Measurements from ENCODE around the gene INCA1.
A peak's percentile ranks its signal among the peaks of the same experiment; 100 is the strongest.

Gene INCA1

GRCh38 chr17:4948931-4949320 is 48.4 kb downstream of the INCA1 start:
- peak; percentile 95 for DNase-seq (ENCODE audit: low spot score)

- DNase-seq (ENCODE audit: low spot score): peak; percentile 91
Measured at GRCh38 chr17:4948166-4948930, 49.0 kb downstream of the INCA1 start, which contains the start of gene PFN1. PFN1 (minus strand) TSS chr17:4948530; CDS start chr17:4948394, 136 bp downstream.

GRCh38 chr17:4947411-4948165 is 49.7 kb downstream of the INCA1 start:
- peak; percentile 40 for DNase-seq (ENCODE audit: low spot score)

- DNase-seq (ENCODE audit: low spot score): no peak
Measured at GRCh38 chr17:4947010-4947410, 50.3 kb downstream of the INCA1 start.

GRCh38 chr17:4946312-4946976 is 50.9 kb downstream of the INCA1 start:
- no peak for DNase-seq (ENCODE audit: low spot score)

- no peak for DNase-seq (ENCODE audit: low spot score)
Measured at GRCh38 chr17:4945944-4946280, 51.4 kb downstream of the INCA1 start.

GRCh38 chr17:4945176-4945943 is 52.0 kb downstream of the INCA1 start:
- DNase-seq (ENCODE audit: low spot score): peak; percentile 94

GRCh38 chr17:4944554-4945175 is 52.7 kb downstream of the INCA1 start:
- DNase-seq (ENCODE audit: low spot score): no peak

- DNase-seq (ENCODE audit: low spot score): no peak
Measured at GRCh38 chr17:4944163-4944553, 53.2 kb downstream of the INCA1 start.

- no peak for DNase-seq (ENCODE audit: low spot score)
Measured at GRCh38 chr17:4942760-4943508, 54.4 kb downstream of the INCA1 start.

GRCh38 chr17:4941319-4941610 is 56.1 kb downstream of the INCA1 start:
- no peak for DNase-seq (ENCODE audit: low spot score)

- peak; percentile 77 for DNase-seq (ENCODE audit: low spot score)
Measured at GRCh38 chr17:4940555-4941318, 56.6 kb downstream of the INCA1 start.

- peak; percentile 99 for DNase-seq (ENCODE audit: low spot score)
Measured at GRCh38 chr17:4939796-4940554, 57.3 kb downstream of the INCA1 start, which contains the start of the genes RNF167 and SLC25A11. RNF167 (plus strand) TSS chr17:4940268; CDS start chr17:4940910, 642 bp downstream. SLC25A11 (minus strand) TSS chr17:4940046; CDS start chr17:4939910, 136 bp downstream.

GRCh38 chr17:4939546-4939795 is 57.9 kb downstream of the INCA1 start:
- DNase-seq (ENCODE audit: low spot score): no peak

GRCh38 chr17:4938688-4939545 is 58.4 kb downstream of the INCA1 start:
- no peak for DNase-seq (ENCODE audit: low spot score)
